Hematopoietic multipotent progenitor cell treated with erythropoietin and hydrocortisone succinate and interleukin-3 and kit ligand, for 4 days (in vitro differentiated cells): ENCODE measurements around the gene AADACL2.
"Not testable (repeated sequence)": the region's sequence is repeated elsewhere in the genome, so short reads cannot be mapped to it uniquely, and the experiment has no call there.

Source experiments
- DNase-seq: peaks from one replicate; pipeline ENCODE4 v3.0.0-alpha.2; 2015

Gene AADACL2

GRCh38 chr3:151766454-151766853 lies 32.7 kb downstream of the AADACL2 start:
- no peak for DNase-seq

- no peak for DNase-seq
Measured at GRCh38 chr3:151768393-151768930, 34.7 kb downstream of the AADACL2 start.

DNA sequence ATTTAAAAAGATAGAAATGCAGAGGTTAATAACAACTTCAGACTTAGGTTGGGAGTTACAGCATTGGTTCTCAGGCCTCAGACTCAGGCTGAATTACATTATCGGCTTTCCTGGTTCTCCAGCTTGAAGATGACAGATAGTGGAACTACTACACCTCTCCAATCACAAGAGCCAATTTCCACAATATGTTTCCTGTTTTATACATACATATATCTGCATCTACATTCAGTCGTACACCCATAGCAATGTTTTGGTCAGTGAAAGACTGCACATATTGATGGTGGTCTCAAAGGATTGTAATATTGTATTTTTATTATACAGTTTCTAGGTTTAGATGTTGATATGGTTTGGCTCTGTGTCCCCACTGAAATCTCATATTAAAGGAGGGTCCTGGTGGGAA lies 35.4 kb downstream of the AADACL2 start:
- DNase-seq: peak; percentile 21

DNA sequence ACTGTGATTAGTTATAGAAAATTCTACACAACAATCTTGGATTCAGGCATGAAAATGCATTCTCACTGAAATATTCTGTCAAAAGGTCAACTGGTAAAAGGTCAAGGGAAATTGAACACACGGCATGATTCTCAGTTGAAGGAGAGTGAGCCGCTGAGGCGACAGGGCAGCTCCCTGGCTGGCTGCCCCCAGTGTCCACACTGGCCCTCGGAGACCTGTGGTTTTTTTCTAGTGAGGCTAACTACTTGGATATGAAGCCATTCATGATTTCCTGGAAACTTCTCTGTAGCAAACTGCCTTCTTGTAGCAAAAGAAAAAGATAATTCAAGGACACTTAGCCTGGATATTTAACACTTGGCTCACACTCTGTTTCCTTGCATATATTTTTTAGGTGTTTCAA lies 37.2 kb downstream of the AADACL2 start:
- DNase-seq: no peak

DNA sequence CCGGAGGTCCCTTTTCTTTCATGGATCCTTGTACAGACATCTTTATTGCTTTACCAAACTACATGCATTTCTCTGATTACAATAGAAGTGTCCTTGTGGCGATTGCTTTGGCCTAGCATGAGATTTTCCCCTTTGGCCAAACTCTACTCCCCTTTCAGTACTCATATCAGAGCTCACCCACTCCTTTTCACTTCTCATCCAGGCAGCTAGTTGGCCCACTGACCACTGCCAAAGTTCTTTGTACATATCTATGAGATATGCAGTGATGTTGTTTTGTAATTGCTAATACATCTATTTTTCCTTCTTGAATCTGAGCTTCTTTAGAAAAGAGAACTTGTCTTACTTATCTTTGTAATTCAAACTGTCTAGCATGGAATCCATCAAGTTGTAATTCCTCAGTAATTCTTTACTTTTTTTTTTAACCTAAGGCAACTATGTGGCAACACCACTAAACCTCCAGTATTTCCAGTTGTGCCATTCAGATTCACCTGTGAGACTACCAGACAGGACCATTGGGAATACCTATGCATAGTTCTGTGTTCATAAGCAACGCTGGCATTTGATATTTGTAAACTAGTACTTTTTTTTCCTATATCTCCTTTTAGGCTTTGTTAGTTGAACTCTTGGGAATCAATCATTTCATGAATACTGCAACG lies 39.2 kb downstream of the AADACL2 start:
- no peak for DNase-seq

DNA sequence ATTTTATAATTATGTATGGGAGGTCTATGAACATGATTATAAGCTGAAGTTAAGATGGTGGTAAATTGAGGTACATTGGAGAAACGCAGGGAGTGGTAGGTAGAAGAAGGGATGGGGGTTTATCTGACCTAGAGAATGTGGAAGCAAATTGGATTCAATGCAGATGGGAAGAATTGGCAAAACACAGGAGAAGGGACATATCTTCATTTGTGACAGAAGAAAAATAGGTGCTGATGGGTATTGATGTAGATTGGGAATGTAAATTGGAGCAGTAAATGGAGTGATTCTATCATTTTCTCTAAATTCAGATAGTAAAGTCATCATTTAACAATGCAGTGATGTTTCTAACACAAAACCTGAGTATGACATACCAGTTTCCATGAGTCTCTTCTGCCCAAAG lies 40.5 kb downstream of the AADACL2 start:
- no peak for DNase-seq

GRCh38 chr3:151774910-151775309 lies 41.2 kb downstream of the AADACL2 start:
- DNase-seq: no peak

GRCh38 chr3:151775314-151776258 lies 41.9 kb downstream of the AADACL2 start:
- DNase-seq: no peak

DNA sequence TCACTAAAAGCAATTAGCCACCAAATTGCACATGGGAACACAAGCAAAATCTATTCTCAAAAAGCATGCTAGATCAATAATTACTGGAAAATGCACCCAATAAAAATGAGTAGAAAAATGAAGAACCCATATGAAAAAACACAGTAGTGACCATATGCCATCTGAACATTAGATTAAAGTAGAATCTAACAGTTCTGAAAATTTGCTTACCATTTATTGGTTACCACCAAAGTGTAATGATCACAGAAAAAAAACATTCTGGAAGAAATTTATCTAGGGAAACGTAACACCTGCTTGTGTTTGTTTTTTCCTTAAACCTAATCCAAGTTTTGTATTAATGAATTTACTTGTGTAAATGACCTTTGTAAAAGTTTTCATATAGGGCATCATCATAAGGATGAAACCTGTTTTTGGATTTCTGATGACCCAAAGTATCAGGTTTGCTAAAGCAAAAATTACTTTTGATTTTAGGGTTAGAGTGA lies 42.6 kb downstream of the AADACL2 start:
- no peak for DNase-seq

DNA sequence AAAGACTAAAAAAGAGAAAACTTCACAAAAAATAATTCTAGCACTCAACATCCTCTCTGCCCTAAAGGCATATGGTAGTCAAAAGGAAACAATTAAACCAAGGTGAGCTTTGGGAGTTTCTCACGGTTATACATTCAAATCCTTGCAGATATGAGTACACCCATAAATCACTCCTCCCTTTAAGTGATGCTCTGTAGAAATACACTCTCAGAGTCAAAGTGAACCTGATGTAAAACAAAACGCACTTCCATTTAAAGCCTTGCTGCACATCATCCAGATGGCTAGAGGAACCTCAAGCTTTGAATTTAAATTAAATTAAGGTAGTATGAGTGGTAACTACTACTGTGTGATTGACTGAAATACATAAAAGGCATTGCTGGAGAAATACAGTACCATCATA lies 44.2 kb downstream of the AADACL2 start:
- no peak for DNase-seq

GRCh38 chr3:151787626-151788025 lies 53.9 kb downstream of the AADACL2 start:
- DNase-seq: no peak

GRCh38 chr3:151788401-151788800 lies 54.7 kb downstream of the AADACL2 start:
- DNase-seq: no peak

GRCh38 chr3:151789853-151790463 lies 56.2 kb downstream of the AADACL2 start:
- DNase-seq: no peak

GRCh38 chr3:151790763-151791162 lies 57.0 kb downstream of the AADACL2 start:
- DNase-seq: not testable (repeated sequence)

- no peak for DNase-seq
Measured at GRCh38 chr3:151792411-151792810, 58.7 kb downstream of the AADACL2 start.

GRCh38 chr3:151793636-151794035 lies 59.9 kb downstream of the AADACL2 start:
- DNase-seq: no peak

GRCh38 chr3:151794080-151794479 lies 60.4 kb downstream of the AADACL2 start:
- no peak for DNase-seq

DNA sequence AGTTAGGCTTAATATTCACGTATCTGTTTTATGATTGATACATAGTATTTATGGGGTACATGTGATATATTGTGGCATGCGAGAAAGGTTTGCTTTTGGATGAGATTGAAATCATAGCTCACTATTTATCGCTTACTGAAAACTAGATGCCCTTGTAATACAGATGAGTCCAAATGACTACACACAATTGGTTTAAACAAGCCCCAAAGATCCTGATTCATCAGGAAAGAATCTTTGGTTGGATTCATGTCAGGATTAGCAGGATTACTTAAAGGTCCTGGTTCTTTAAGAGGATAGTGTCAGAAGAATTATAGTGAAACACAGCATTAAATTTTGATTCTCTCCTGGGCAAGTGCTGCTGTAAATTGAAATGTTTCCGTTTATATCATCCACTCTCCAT lies 61.5 kb downstream of the AADACL2 start:
- no peak for DNase-seq

GRCh38 chr3:151796105-151796680 lies 62.5 kb downstream of the AADACL2 start:
- no peak for DNase-seq

DNA sequence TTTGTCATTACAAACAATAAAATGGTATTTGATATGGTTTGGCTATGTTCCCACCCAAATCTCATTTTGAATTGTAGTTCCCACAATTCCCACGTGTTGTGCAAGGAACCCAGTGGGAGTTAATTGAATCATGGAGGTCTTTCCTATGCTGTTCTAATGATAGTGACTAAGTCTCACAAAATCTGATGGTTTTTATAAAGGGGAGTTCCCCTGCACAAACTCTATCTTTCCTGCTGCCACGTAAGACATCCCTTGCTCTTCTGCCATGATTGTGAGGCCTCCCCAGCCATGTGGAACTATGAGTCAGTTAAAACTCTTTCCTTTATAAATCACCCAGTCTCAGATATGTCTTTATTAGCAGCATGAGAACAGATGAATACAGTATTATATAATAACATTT lies 64.7 kb downstream of the AADACL2 start:
- DNase-seq: no peak

DNA sequence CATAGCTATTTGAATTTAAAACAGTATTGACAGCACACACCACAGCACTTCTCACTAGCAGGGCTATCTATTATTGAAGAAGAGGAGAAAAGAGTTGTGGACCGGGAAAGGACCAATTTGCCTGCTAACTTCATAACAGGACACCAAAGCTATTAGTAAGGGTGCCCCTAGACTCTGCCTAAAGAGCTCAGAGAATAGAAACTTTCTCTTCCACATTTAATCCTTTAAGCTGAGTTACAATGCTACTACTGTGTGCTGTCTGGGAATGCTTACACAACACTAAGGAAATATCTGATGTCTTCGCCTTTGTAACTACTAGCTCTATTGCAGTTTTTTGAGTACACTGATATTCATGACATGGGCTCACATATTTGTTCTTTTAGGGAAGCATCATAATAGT lies 66.7 kb downstream of the AADACL2 start:
- no peak for DNase-seq

- no peak for DNase-seq
Measured at GRCh38 chr3:151804267-151804666, 70.5 kb downstream of the AADACL2 start.

DNA sequence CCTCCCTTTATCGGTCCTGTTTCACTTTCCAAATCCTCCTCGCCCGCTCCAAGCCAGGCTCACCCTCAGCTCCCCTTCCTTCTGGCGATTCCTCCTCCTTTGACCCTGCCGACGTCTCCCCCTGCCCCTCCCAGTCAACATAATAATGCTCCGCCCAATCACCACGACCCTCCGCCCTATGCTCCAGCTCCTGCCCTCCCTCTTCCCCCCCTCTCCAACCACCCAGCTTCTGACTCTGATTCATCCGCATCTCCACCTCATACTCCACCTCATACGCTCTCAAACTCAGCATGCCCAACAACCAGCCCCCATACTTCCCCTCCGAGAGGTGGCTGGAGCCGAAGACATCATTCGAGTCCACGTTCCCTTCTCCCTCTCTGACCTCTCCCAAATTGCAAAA lies 73.1 kb downstream of the AADACL2 start:
- no peak for DNase-seq
